HG03439 (cell line): Measurements from ENCODE around the gene CAPZA1.
A peak's percentile ranks its signal among the peaks of the same experiment; 100 is the strongest.
"Not testable (repeated sequence)": the region's sequence is repeated elsewhere in the genome, so short reads cannot be mapped to it uniquely, and the experiment has no call there.

Experiments
- ATAC-seq: cut with Tn5 transposase; IDR thresholded peaks from one replicate; pipeline ENCODE4 v1.9.1; 2021; ENCODE audit warnings: mild to moderate bottlenecking, moderate library complexity; ENCODE audit not compliant: unreplicated experiment

CAPZA1 gene

DNA sequence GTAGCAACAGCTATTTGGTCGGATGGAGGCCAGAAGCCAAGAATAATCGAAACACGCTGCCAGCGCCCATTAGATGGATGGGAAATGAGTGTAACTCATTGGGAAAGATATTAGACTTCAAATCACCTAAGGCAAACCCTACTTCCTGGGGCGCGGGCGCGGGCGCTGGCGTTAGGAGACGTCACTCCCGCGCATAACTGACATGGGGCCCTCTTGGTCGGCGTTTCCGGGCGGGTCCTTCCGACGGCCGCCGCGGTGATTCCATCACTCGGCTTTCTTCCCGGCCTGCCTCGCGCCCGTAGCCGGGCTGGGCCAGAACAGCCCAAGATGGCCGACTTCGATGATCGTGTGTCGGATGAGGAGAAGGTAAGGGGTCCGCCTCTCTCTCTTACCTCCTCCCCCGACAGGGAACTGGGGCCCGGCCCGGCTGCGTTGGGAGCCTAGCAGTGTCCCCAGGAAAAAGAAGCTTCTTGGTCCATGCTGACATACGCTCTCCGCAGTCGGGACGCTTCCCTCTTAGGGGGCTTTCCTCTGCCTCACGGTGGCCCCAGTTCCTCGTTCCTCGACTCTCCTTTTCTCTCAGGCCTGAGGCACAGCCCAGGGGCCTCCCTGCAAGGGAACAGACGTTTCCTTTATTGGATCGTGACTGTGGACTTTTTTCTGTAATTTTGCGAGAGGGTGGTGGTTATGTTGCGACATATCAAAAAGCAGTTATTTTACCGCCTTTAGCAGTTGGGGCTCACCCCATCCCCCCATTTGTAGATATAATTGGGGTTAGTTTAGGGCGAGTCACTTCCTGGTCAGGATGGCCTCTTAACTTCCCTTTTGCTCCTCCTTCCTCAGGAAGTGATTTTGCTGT, at the start of gene CAPZA1:
TSS of gene CAPZA1 (plus strand) at position 315 of the 859 bp plus-strand sequence. CDS start at position 328, 13 bp downstream.
- peak; percentile 78 for ATAC-seq

DNA sequence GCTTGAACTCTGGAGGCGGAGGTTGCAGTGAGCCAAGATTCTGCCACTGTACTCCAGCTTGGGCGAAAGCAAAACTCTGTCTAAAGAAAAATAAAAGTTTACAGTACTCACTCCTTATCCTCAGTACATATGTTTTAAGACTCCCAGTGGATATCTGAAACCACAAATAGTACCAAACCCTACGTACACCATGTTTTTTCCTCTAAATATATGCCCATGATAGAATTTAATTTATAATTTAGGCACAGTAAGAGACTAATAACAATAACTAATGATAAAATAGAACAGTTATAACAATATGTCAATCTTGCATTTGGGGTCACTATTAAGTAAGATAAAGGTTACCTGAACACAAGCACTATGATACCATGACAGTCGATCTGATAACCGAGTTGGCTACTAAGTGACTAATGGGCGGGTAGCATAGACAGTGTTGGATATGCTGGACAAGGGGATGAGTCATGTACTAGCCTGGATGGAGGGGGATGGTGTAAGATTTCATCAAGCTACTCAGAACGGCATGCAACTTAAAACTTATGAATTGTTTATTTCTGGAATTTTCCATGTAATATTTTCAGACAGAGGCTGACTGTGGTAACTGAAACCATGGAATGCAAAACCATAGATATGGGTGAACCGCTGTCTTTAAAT, 44.4 kb upstream of the CAPZA1 start:
- no peak for ATAC-seq

- ATAC-seq, result no peak
These were observed 43.4 kb upstream of the CAPZA1 start for GRCh38 chr1:112576240-112576639.

- ATAC-seq, result no peak
These were observed 39.7 kb upstream of the CAPZA1 start for GRCh38 chr1:112579801-112580510.

- no peak for ATAC-seq
These were observed 37.9 kb upstream of the CAPZA1 start for GRCh38 chr1:112581586-112582192.

- ATAC-seq, result no peak
These were observed 36.3 kb upstream of the CAPZA1 start for GRCh38 chr1:112583366-112583765.

DNA sequence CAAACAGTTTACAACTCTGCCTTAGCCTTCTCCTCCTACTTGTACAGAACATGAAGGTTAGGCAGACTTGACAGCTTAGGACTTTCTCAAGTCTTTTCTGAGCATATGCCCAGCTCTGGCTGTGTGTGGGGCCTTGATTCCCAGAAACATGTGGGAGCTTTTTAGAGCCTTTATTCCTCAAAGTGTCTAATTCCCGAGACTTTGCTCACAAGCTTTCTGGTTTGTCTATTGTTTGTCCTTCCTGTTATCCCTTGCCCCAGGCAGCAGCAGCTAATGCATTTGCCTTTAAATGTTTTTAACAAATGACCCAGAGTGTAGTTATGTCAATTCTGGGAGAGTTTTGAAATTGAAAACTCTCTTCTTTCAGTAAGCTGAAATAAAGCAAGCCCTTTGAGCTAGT, 29.9 kb upstream of the CAPZA1 start:
- no peak for ATAC-seq

- ATAC-seq, result no peak
These were observed 25.3 kb upstream of the CAPZA1 start for GRCh38 chr1:112594208-112594876.

GRCh38 chr1:112599477-112599876, 20.2 kb upstream of the CAPZA1 start:
- ATAC-seq, result no peak

DNA sequence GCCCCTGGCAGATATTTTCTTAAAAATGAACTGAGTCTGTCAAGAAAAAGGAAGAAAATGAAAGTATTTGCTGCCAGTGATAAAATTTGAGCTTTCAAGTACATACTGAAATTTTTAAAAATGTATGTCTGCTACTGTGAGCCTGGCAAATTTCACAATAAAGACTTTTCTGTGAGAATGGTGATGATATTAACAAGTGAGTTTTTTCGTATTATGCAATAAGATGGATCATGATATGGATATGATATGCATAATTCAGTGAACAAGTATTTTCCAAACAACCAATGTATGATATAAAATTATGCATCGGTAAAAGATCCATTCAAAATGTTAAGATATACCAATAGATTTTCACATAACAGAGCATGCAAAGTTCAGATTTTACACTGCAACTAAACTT, 16.6 kb upstream of the CAPZA1 start:
- no peak for ATAC-seq

GRCh38 chr1:112603541-112603940, 16.1 kb upstream of the CAPZA1 start:
- ATAC-seq, result no peak

- no peak for ATAC-seq
These were observed 13.9 kb upstream of the CAPZA1 start for GRCh38 chr1:112605633-112606327.

GRCh38 chr1:112614460-112615065, 5.1 kb upstream of the CAPZA1 start:
- no peak for ATAC-seq

GRCh38 chr1:112618114-112618720, 1.4 kb upstream of the CAPZA1 start:
- ATAC-seq, result no peak

- peak; percentile 19 for ATAC-seq
These were observed 713 bp upstream of the CAPZA1 start, which contains the start of gene ST7L for GRCh38 chr1:112618721-112619517. TSS of gene ST7L (minus strand) at chr1:112619141. CDS start at chr1:112619113, 28 bp downstream.

GRCh38 chr1:112620377-112620695, 704 bp downstream of the CAPZA1 start:
- ATAC-seq, result no peak

GRCh38 chr1:112624493-112624892, 4.9 kb downstream of the CAPZA1 start:
- not testable (repeated sequence) for ATAC-seq

DNA sequence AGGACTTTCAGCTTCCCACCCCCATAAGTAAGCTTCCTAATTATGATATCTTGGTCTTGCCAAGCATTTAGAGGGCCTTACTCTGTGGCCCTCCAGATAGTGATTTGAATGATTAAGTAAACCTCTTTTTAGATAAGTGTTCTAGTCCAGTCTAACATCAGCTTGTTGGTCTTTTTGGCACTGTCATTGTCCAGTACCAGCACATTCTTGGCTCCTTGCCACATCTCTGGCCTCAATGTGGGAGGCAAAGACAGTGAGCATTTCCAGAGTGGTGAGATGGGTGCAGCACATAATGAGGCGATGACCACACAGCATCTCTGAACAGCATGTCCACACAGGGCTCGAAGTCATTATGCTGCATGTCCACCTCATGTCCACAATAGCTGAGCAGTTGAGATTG, 6.1 kb downstream of the CAPZA1 start:
- no peak for ATAC-seq
